ENCODE measurements around the gene RTL5. TPM values are rescaled to one million over a fixed set of nuclear protein-coding genes. Genes with fewer than 3 reads are reported as not detected.

The RTL5 gene
- total RNA-seq, 1 experiment from 2014 or later: not detected

DNA sequence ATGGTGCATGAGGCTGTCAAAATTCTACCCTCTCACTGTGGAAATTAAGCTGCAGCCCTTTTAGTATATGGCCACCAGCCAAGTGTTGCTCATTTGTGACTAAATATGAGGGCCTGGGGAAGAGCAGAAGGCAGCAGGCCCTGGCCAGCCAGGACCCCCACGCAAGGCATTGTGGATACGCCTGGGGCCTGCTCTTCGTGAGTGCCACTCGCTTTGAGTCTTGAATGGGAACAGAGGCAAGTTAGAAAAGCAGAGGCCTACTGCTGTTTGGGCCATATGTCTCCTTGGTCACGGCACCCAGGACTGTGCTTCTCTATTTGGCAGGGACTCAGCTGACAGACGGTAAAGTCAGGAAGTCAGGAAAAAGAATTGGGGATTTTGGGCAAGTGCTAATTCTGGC, 10.9 kb downstream of the RTL5 start:
- Mint-ChIP-seq H3K4me1 (ENCODE audit: insufficient read depth, unreplicated experiment) (peaks cover under 1% of the 10 kb centered on the region), H3K4me3 (ENCODE audit: unreplicated experiment) (no peak overlapping the region), H3K9me3 (ENCODE audit: unreplicated experiment) (no peaks in the 10 kb centered on the region), H3K27me3 (ENCODE audit: insufficient read depth, unreplicated experiment) (peaks cover 78% of the 10 kb centered on the region), H3K36me3 (ENCODE audit: insufficient read depth, unreplicated experiment) (no peaks in the 10 kb centered on the region), H3K27ac (ENCODE audit: low read depth, unreplicated experiment) (no peak overlapping the region)
- peak; percentile 40 for DNase-seq (ENCODE audit: unreplicated experiment)
- BruUV-seq (replicated peaks): no TSS peak
- TF ChIP-seq, protein P1, sequence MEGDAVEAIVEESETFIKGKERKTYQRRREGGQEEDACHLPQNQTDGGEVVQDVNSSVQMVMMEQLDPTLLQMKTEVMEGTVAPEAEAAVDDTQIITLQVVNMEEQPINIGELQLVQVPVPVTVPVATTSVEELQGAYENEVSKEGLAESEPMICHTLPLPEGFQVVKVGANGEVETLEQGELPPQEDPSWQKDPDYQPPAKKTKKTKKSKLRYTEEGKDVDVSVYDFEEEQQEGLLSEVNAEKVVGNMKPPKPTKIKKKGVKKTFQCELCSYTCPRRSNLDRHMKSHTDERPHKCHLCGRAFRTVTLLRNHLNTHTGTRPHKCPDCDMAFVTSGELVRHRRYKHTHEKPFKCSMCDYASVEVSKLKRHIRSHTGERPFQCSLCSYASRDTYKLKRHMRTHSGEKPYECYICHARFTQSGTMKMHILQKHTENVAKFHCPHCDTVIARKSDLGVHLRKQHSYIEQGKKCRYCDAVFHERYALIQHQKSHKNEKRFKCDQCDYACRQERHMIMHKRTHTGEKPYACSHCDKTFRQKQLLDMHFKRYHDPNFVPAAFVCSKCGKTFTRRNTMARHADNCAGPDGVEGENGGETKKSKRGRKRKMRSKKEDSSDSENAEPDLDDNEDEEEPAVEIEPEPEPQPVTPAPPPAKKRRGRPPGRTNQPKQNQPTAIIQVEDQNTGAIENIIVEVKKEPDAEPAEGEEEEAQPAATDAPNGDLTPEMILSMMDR (IDR thresholded peaks at IDR 0.05; ENCODE audit: unreplicated experiment): no peak
- POLR2A ChIA-PET: no interaction called here
- CTCF ChIA-PET: interaction anchor here (0.6 to 1.5 kb wide), 3 partner anchors 103 to 1079 kb away, joined by 3 to 5 read pairs (median 4); no protein-coding TSS in a partner anchor
- intact Hi-C loops (cut with micrococcal nuclease): no loop called here

DNA sequence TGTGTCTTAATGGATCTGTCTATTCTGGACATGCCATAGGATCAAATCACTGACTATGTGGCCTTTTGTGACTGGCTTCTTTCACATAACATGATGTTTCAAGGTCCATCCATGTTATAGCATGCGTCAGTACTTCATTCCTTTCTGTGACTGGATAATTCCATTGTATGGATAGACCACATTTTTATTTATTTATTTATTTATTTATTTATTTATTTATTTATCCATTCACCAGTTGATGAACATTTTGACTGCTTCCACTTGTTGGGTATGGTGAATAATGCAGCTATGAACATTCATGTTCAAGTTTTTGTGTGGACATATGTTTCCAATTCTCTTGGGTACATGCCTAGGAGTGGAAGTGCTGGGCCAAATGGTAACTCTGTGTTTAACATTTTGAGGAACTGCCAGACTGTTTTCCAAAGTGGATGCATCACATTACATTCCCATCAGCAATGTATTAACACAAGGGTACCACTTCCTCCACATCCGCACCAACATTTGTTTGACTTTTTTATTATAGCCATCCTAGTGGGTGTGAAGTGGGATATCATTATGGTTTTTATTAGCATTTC, 14.0 kb downstream of the RTL5 start:
- no peak overlapping the region for H3K27ac Mint-ChIP-seq (ENCODE audit: low read depth, unreplicated experiment)
- DNase-seq (ENCODE audit: unreplicated experiment): no peak
- no peaks in the 10 kb centered on the region for H3K4me1 Mint-ChIP-seq (ENCODE audit: insufficient read depth, unreplicated experiment)
- TF ChIP-seq, protein P1 (IDR thresholded peaks at IDR 0.05; ENCODE audit: unreplicated experiment): no peak
- BruUV-seq (replicated peaks): no TSS peak
- H3K4me3 Mint-ChIP-seq (ENCODE audit: unreplicated experiment): no peak overlapping the region
- no peaks in the 10 kb centered on the region for H3K9me3 Mint-ChIP-seq (ENCODE audit: unreplicated experiment)
- intact Hi-C loops (cut with micrococcal nuclease): no loop called here
- H3K27me3 Mint-ChIP-seq (ENCODE audit: insufficient read depth, unreplicated experiment): peaks cover 79% of the 10 kb centered on the region
- POLR2A ChIA-PET: no interaction called here
- CTCF ChIA-PET: no interaction called here
- H3K36me3 Mint-ChIP-seq (ENCODE audit: insufficient read depth, unreplicated experiment): no peaks in the 10 kb centered on the region

DNA sequence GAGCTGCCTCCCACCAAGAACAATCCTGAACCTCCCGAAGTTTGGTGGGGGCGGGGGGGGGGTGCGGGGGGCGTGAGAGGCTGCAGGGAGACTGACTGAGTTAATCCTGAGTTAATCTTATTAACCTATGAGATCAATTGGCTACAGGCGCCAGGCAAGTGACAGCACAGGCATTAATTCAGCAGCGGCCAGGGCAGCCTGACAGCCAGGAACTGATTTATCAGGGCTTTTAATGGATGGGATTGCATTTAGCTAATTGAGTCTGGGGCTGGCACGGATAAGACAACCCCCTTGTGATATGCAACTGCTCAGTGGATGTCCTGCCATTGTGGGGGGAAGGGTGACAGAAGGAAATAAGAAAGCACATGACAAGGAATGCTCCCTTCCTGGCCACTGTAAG, 16.3 kb downstream of the RTL5 start:
- intact Hi-C loops (cut with micrococcal nuclease): no loop called here
- TF ChIP-seq, protein P1 (IDR thresholded peaks at IDR 0.05; ENCODE audit: unreplicated experiment): no peak
- peaks cover 91% of the 10 kb centered on the region for H3K27me3 Mint-ChIP-seq (ENCODE audit: insufficient read depth, unreplicated experiment)
- no peak overlapping the region for H3K27ac Mint-ChIP-seq (ENCODE audit: low read depth, unreplicated experiment)
- H3K9me3 Mint-ChIP-seq (ENCODE audit: unreplicated experiment): no peaks in the 10 kb centered on the region
- H3K36me3 Mint-ChIP-seq (ENCODE audit: insufficient read depth, unreplicated experiment): no peaks in the 10 kb centered on the region
- H3K4me1 Mint-ChIP-seq (ENCODE audit: insufficient read depth, unreplicated experiment): no peaks in the 10 kb centered on the region
- DNase-seq (ENCODE audit: unreplicated experiment): no peak
- ChIA-PET CTCF (interaction anchor here (0.6 kb wide), 1 partner anchor 24 kb away, joined by 3 read pairs; no protein-coding TSS in a partner anchor), POLR2A (no interaction called here)
- BruUV-seq (replicated peaks): no TSS peak
- no peak overlapping the region for H3K4me3 Mint-ChIP-seq (ENCODE audit: unreplicated experiment)

DNA sequence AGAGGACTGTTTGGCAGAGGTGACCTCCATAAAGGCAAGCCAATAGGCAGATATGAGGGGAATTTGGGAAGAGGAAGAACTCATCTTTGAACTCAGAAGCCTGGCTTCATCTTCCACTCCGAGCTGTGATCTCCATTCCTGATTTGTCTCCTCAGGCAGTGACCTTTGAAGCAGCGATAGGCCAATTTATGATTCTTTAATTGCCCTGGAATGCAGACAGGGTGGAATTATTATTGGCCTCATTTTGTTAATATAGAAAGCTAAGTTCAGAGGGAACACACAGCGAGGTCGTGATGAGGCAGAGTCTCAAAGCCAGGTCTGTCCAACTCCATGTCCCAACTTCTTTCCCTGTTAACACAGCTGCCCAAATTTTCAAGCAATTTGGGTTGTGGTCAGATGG, 16.9 kb downstream of the RTL5 start:
- Mint-ChIP-seq H3K27ac (ENCODE audit: low read depth, unreplicated experiment) (no peak overlapping the region), H3K9me3 (ENCODE audit: unreplicated experiment) (no peaks in the 10 kb centered on the region), H3K36me3 (ENCODE audit: insufficient read depth, unreplicated experiment) (no peaks in the 10 kb centered on the region), H3K4me1 (ENCODE audit: insufficient read depth, unreplicated experiment) (no peaks in the 10 kb centered on the region), H3K4me3 (ENCODE audit: unreplicated experiment) (no peak overlapping the region), H3K27me3 (ENCODE audit: insufficient read depth, unreplicated experiment) (peaks cover 91% of the 10 kb centered on the region)
- no peak for DNase-seq (ENCODE audit: unreplicated experiment)
- TF ChIP-seq, protein P1 (IDR thresholded peaks at IDR 0.05; ENCODE audit: unreplicated experiment): no peak
- ChIA-PET POLR2A (no interaction called here), CTCF (interaction anchor here (0.7 kb wide), 1 partner anchor 11 kb away, joined by 3 read pairs; no protein-coding TSS in a partner anchor)
- intact Hi-C loops (cut with micrococcal nuclease): no loop called here
- no TSS peak for BruUV-seq (replicated peaks)
